HG02623 (cell line): ENCODE results near the gene ZNF789.
"Not testable (repeated sequence)": the region's sequence is repeated elsewhere in the genome, so short reads cannot be mapped to it uniquely, and the experiment has no call there.

Source experiments
- ATAC-seq: cut with Tn5 transposase; IDR thresholded peaks from one replicate; pipeline ENCODE4 v1.9.1; 2021; ENCODE audit warnings: moderate library complexity; ENCODE audit not compliant: unreplicated experiment

ZNF789 gene

DNA sequence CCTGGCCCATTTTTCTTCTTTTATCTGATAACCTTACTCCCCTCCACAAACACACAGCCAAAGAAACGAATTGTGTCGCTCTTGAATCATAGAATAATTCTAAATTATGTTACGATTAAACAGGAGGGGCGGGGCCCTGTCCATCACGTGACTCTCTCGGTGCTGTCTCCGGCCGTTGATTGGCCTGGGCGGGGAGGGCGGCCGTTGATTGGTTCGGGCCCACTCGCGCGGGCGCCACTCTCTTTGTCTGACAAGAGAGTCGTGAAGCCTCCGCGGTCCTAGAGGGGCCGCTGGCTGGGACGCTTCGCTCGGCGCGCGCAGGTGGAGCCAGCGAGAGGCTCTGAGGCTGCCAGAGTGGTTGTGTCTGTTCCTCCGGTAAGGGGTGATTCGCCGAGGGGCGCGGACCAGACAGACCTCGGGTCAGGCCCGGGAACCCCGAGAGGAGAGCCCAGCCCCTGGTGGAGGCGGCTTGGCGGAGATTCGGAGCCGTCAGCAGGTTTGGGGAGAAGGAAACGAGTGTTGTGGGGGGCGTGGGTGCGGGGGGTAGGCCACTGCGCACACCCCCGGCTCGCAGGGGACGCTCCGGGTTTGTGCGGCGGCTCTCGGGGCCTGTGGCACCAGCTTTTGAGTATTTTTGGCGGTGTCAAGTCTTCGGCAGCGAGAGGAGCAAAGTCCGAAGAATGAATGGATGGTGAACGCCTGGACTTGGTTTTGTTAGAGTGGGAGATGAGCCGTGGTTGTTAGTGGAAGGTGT lies at the start of gene ZNF789:
TSS of gene ZNF789 (plus strand) at position 330 of the 754 bp plus-strand sequence. CDS start 3,567 bp downstream, outside the sequence.
- peak; percentile 83 for ATAC-seq

GRCh38 chr7:99424932-99425730 lies 47.6 kb upstream of the ZNF789 start:
- ATAC-seq: no peak

GRCh38 chr7:99428972-99429566 lies 43.6 kb upstream of the ZNF789 start:
- no peak for ATAC-seq

- ATAC-seq: no peak
These were observed 42.9 kb upstream of the ZNF789 start for GRCh38 chr7:99429756-99430155.

DNA sequence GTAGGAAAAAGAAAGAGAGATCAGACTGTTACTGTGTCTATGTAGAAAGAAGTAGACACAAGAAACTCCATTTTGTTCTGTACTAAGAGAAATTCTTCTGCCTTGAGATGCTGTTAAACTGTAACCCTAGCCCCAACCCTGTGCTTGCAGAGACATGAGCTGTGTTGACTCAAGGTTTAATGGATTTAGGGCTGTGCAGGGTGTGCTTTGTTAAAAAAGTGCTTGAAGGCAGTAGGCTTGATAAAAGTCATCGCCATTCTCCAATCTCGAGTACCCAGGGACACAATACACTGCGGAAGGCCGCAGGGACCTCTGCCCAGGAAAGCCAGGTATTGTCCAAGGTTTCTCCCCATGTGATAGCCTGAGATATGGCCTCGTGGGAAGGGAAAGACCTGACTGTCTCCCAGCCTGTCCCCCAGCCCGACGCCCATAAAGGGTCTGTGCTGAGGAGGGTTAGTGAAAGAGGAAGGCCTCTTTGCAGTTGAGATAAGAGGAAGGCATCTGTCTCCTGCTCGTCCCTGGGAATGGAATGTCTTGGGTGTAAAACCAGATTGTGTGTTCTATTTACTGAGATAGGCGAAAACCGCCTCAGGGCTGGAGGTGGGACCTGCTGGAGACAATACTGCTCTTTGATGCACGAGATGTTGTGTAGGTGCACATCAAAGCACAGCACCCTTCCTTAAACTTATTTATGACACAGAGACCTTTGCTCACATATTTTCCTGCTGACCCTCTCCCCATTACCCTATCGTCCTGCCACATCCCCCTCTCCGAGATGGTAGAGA lies 40.7 kb upstream of the ZNF789 start:
- not testable (repeated sequence) for ATAC-seq

DNA sequence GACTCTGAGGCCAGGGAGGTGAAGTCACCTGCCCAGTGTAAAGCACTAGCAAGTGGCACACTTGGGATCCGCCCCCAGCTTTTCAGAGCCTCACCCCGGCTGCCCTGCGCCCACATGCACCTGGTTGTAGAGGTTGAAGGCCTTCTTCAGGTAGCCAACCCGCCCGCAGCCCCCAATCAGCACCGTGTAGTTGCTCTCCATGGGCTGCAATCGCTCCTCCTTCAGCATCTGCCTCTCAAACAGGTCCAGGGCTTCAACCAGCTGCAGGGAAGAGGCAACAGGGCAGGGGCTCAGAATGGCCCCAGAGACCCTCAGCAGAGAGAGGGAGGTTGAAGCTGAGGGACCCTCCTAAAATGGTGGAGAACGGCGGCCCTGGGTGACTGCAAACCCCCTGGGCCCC lies 39.5 kb upstream of the ZNF789 start:
- no peak for ATAC-seq

DNA sequence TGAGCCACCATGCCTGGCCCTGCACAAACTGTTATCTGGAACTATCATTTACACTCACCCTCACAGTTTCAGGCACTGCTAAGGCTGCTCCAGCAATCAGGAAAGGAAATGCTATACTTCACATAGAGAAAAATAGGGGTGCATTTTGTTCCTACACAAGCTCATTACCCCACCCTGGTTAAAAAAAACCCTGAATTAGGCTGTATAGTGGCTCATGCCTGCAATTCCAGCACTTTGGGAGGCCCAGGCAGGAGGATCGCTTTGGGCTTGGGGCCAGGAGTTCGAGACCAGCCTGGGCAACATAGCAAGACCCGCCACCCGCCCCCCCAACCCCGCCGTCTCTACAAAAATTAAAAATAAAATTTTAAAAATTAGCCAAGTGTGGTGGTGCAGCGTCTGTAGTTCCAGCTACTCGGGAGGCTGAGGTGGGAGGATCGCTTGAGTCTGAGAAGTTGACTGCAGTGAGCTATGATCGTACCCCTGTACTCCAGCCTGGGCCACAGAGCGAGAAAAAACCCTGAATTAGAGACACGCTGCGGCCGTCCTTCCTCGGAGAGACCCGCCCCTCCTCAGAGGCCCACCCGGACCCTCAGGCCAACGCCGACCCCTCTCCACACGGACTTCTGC lies 34.6 kb upstream of the ZNF789 start:
- no peak for ATAC-seq

GRCh38 chr7:99438573-99439480 lies 33.9 kb upstream of the ZNF789 start, which contains the start of the genes CPSF4 and PTCD1:
Gene CPSF4, plus strand, starts transcription at chr7:99438943. Its CDS starts 140 bp downstream, at chr7:99439083.
Gene PTCD1, minus strand, starts transcription at chr7:99438798. Its CDS starts 3,556 bp downstream, at chr7:99435242.
- peak; percentile 91 for ATAC-seq

- no peak for ATAC-seq
These were observed 32.5 kb upstream of the ZNF789 start for GRCh38 chr7:99440195-99440594.

DNA sequence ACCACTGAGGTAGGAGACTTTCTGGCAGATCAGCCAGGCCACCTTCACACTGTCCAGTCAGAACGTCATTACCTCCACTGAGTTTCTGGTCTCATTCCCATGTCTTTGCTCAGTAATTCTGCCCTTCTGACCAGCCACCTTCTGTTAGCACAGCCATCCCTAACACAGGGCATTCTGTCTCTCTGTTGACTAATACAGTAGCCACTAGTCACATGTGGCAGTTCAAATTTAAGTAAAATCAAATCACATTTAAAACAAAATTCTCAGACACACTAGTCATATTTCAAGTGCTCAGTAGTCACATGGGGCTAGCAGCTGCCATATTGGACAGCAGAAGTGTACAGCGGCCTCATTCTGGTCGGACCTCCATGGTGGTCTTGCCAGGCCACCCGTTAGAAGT lies 26.6 kb upstream of the ZNF789 start:
- no peak for ATAC-seq

- ATAC-seq: no peak
These were observed 24.7 kb upstream of the ZNF789 start for GRCh38 chr7:99447943-99448342.

GRCh38 chr7:99448855-99449254 lies 23.8 kb upstream of the ZNF789 start:
- ATAC-seq: no peak

DNA sequence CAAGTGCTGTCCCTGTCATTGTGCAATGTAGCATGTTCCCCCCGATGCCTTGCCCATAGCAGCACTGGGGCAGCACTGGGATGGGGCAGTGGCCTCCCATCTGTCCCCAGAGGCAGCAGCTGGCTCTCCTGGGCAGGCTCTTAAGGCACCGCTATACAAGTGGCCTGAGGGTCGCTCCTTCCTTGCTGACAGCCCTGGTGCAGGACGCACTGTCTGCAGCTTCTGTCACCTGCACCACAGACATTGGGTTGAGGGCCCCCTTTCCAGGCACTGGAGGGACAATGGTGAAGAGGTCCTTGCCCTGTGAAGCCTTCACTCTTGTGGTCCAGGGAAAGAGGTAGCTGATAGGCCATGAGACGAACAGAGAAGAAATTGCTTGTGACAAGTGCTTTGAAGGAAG lies 23.4 kb upstream of the ZNF789 start:
- no peak for ATAC-seq

DNA sequence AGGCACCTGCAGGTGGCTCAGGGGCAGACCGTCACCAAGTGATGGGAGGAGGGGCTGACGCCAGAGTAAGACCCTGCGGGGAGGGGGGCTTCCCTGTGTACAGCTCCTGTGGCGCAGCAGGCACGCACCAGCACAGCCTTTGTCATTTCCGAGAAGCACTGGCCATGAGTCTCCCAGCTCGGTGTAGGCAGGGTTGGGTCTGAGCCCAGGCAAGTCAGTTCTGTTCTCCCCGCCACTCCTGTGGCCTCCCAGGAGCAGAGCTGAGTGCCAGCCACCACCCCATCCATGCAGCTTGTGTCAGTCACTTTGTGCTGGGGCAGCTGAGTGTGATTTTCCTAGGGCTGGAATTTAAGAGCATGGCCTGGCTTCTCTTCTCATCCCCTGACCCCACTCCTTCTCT lies 20.8 kb upstream of the ZNF789 start:
- ATAC-seq: no peak

DNA sequence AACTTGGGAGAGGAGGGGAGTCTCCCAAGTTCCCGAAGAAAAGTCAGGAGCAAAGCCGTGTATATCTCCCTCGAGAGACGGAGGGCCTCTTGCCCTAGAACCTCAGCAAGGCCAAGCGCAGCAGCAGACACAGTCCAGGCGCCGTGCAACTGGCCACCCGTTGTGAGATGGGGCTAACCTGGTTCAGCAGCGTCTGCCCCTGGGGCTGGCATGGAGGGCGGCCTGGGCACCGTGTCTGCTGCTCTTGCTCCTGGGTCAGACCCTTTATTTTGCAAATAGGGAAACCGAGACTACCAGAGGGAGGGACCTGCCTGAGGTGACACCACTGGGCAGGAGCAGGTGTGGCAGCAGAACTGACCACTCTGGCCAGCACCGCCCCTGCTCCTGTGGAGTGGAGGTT lies 20.1 kb upstream of the ZNF789 start:
- no peak for ATAC-seq

- no peak for ATAC-seq
These were observed 19.6 kb upstream of the ZNF789 start for GRCh38 chr7:99453105-99453504.

DNA sequence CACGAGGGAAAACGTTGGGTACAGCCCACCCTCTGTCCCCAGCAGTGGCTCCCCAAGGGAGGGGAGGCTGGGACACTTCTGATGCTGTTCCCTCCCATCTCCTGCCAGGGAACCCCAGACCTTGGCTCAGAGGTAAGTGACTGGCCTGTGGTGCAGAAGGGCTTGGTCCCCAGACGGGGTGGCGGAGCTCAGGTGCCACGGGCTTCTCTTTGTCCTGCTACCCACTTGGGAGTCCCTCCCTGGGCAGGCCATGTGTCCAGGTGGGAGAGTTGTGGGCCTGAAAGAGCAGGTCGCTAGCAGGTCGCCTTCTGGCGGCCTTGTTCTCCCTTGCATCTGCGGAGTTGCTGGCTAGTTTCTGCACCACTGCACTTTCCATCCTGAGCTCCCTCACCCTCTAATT lies 16.8 kb upstream of the ZNF789 start:
- ATAC-seq: no peak

GRCh38 chr7:99456288-99456687 lies 16.4 kb upstream of the ZNF789 start:
- no peak for ATAC-seq

GRCh38 chr7:99457050-99457649 lies 15.5 kb upstream of the ZNF789 start:
- ATAC-seq: no peak
